Nephron progenitor cell (in vitro differentiated cells): ENCODE data around the gene BLZF1.
A peak's percentile ranks its signal among the peaks of the same experiment; 100 is the strongest.

Source experiments
- DNase-seq: peaks from one replicate; pipeline ENCODE4 v3.0.0; 2021
- H3K27ac Mint-ChIP-seq: 2 replicates; pipeline ENCODE4 v1.8.0; 2021; ENCODE audit warnings: mild to moderate bottlenecking, moderate library complexity, mixed read lengths
- H3K27me3 Mint-ChIP-seq: 2 replicates; pipeline ENCODE4 v1.8.0; 2021; ENCODE audit warnings: mild to moderate bottlenecking, low read depth, mixed read lengths; ENCODE audit not compliant: poor library complexity
- H3K36me3 Mint-ChIP-seq: 2 replicates; pipeline ENCODE4 v1.8.0; 2021; ENCODE audit warnings: low read depth, mixed read lengths
- H3K4me1 Mint-ChIP-seq: 2 replicates; pipeline ENCODE4 v1.8.0; 2021; ENCODE audit warnings: mixed read lengths
- H3K4me3 Mint-ChIP-seq: 2 replicates; pipeline ENCODE4 v1.8.0; 2021; ENCODE audit warnings: mild to moderate bottlenecking, moderate library complexity, mixed read lengths
- H3K9me3 Mint-ChIP-seq: 2 replicates; pipeline ENCODE4 v1.8.0; 2021; ENCODE audit warnings: mild to moderate bottlenecking, moderate library complexity, mixed read lengths
- CTCF ChIP-seq: fragments of 200-600 bp; sonication (generic); IDR thresholded peaks from 2 replicates; pipeline ENCODE4 v1.5.0; 2021; ENCODE audit warnings: antibody characterized with exemption

Gene BLZF1

GRCh38 chr1:169367686-169368405, at the start of gene BLZF1, which contains the start of gene NME7:
BLZF1 (plus strand) TSS chr1:169368195; CDS start chr1:169369523, 1,328 bp downstream.
NME7 (minus strand) TSS chr1:169367797; CDS start chr1:169367710, 87 bp downstream.
- peak; percentile 95 for DNase-seq
- H3K4me3 Mint-ChIP-seq, result no peak within 1 kb of the TSS
- H3K27me3 Mint-ChIP-seq, result no peaks in the 10 kb centered on the region
- peaks cover 12% of the 10 kb centered on the region for H3K36me3 Mint-ChIP-seq
- H3K27ac Mint-ChIP-seq, result no peak within 1 kb of the TSS
- H3K4me1 Mint-ChIP-seq, result peaks cover 6% of the 10 kb centered on the region
- TF ChIP-seq CTCF, result no peak
- no peaks in the 10 kb centered on the region for H3K9me3 Mint-ChIP-seq

- no peak overlapping the region for H3K4me3 Mint-ChIP-seq
- no peaks in the 10 kb centered on the region for H3K4me1 Mint-ChIP-seq
- no peaks in the 10 kb centered on the region for H3K27me3 Mint-ChIP-seq
- H3K27ac Mint-ChIP-seq, result no peak overlapping the region
- TF ChIP-seq CTCF, result no peak
- peaks cover 25% of the 10 kb centered on the region for H3K36me3 Mint-ChIP-seq
- no peaks in the 10 kb centered on the region for H3K9me3 Mint-ChIP-seq
- DNase-seq, result no peak
These were observed 49.3 kb upstream of the BLZF1 start for GRCh38 chr1:169318536-169319244.

- H3K36me3 Mint-ChIP-seq, result peaks cover 19% of the 10 kb centered on the region
- H3K27me3 Mint-ChIP-seq, result no peaks in the 10 kb centered on the region
- no peak for DNase-seq
- H3K4me3 Mint-ChIP-seq, result no peak overlapping the region
- TF ChIP-seq CTCF, result no peak
- no peak overlapping the region for H3K27ac Mint-ChIP-seq
- no peaks in the 10 kb centered on the region for H3K9me3 Mint-ChIP-seq
- no peaks in the 10 kb centered on the region for H3K4me1 Mint-ChIP-seq
These were observed 46.5 kb upstream of the BLZF1 start for GRCh38 chr1:169321539-169321938.

- no peak for TF ChIP-seq CTCF
- H3K4me1 Mint-ChIP-seq, result no peaks in the 10 kb centered on the region
These were observed 45.9 kb upstream of the BLZF1 start for GRCh38 chr1:169322138-169322537.

GRCh38 chr1:169325117-169325516, 42.9 kb upstream of the BLZF1 start:
- DNase-seq, result no peak
- Mint-ChIP-seq H3K4me1 (no peaks in the 10 kb centered on the region), H3K4me3 (no peak overlapping the region), H3K27me3 (no peaks in the 10 kb centered on the region), H3K27ac (peak overlapping the region; percentile 59), H3K36me3 (peaks cover 28% of the 10 kb centered on the region), H3K9me3 (peaks cover 16% of the 10 kb centered on the region)
- TF ChIP-seq CTCF, result no peak

More at GRCh38 chr1:169322138-169322537, 45.9 kb upstream of the BLZF1 start:
- no peaks in the 10 kb centered on the region for H3K9me3 Mint-ChIP-seq
- H3K27ac Mint-ChIP-seq, result no peak overlapping the region
- DNase-seq, result no peak
- H3K4me3 Mint-ChIP-seq, result no peak overlapping the region
- no peaks in the 10 kb centered on the region for H3K27me3 Mint-ChIP-seq
- H3K36me3 Mint-ChIP-seq, result peaks cover 17% of the 10 kb centered on the region
